Measurements from ENCODE around the gene DUSP8.

DUSP8 gene

GRCh38 chr11:1507381-1508140 lies 64.5 kb downstream of the DUSP8 start:
- CTCF ChIA-PET = interaction anchor here (3.2 kb wide), 1 partner anchor 8 kb away, joined by 32 read pairs; no protein-coding TSS in a partner anchor
- no peak overlapping the region for H3K4me3 ChIP-seq (ENCODE audit: low read depth, low read length)
- TF ChIP-seq, protein P1, sequence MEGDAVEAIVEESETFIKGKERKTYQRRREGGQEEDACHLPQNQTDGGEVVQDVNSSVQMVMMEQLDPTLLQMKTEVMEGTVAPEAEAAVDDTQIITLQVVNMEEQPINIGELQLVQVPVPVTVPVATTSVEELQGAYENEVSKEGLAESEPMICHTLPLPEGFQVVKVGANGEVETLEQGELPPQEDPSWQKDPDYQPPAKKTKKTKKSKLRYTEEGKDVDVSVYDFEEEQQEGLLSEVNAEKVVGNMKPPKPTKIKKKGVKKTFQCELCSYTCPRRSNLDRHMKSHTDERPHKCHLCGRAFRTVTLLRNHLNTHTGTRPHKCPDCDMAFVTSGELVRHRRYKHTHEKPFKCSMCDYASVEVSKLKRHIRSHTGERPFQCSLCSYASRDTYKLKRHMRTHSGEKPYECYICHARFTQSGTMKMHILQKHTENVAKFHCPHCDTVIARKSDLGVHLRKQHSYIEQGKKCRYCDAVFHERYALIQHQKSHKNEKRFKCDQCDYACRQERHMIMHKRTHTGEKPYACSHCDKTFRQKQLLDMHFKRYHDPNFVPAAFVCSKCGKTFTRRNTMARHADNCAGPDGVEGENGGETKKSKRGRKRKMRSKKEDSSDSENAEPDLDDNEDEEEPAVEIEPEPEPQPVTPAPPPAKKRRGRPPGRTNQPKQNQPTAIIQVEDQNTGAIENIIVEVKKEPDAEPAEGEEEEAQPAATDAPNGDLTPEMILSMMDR (IDR thresholded peaks at IDR 0.05; ENCODE audit: insufficient read depth, low read length, missing control alignments) = no peak
- DNase-seq (ENCODE audit: low read depth, low spot score) = no peak
- POLR2A ChIA-PET = no interaction called here

DNA sequence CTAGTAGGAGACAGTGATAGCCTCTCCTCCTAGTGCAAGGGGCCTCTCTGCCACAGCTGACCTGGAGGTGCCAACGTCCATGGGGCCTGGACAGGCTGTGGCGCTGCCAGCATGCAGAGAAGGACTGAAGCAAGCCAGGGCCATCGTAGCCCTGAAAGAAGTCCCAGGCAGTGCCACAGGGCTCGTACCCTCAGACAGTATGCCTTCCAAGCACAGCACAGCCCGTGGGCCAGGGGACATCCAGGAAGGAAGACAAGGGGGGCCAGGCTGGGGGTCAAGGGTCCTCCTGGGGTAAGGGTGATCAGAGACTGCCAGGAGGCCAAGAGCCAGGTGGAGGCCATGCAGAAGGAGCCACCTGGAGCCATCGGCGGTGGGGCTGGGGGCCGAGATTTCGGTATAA lies 65.1 kb downstream of the DUSP8 start:
- no peak overlapping the region for H3K4me3 ChIP-seq (ENCODE audit: low read depth, low read length)
- no peak for DNase-seq (ENCODE audit: low read depth, low spot score)
- CTCF ChIA-PET = interaction anchor here (3.2 kb wide), 1 partner anchor 8 kb away, joined by 32 read pairs; no protein-coding TSS in a partner anchor
- POLR2A ChIA-PET = no interaction called here
- TF ChIP-seq, protein P1 (IDR thresholded peaks at IDR 0.05; ENCODE audit: insufficient read depth, low read length, missing control alignments) = no peak

GRCh38 chr11:1505480-1505879 lies 66.6 kb downstream of the DUSP8 start:
- DNase-seq (ENCODE audit: low read depth, low spot score) = no peak
- CTCF ChIA-PET = interaction anchor here (0.6 to 3.2 kb wide), 4 partner anchors 8 to 70 kb away, joined by 3 to 32 read pairs (median 3); no protein-coding TSS in a partner anchor
- H3K4me3 ChIP-seq (ENCODE audit: low read depth, low read length) = no peak overlapping the region
- POLR2A ChIA-PET = no interaction called here
- TF ChIP-seq, protein P1 (IDR thresholded peaks at IDR 0.05; ENCODE audit: insufficient read depth, low read length, missing control alignments) = no peak

DNA sequence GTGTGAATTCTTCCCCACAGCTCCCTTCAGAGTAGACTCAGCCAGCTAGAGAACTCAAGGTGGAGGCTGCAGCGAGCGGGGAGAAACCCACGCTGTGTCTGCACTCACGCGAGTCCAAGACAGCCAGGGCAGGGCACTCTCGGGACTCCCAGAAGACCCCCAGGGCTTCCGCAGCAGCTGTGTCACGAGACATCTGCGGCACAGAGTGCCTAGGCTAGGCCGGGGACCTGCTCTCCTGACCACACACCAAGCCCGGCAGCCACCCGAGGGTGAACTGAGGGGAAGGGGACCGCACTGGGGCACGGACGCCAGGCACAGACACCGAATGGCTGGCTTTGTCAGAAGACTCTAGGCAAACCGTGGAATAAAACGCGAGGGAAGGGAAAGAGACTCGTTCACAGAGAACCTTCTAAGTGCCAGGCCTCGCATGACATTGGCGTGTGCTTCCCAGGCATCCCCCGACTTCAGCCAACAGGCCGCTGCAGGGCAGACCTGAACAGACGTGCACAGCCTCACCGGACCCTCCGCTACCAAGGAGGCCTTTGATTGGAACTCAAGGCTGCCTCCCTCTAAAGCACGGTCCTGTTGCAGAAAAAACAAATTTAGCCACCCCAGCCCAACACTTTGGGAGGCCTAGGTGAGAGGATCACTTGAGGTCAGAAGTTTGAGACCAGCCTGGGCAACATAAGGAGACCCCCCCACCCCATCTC lies 67.3 kb downstream of the DUSP8 start:
- TF ChIP-seq, protein P1 (IDR thresholded peaks at IDR 0.05; ENCODE audit: insufficient read depth, low read length, missing control alignments) = no peak
- no peak overlapping the region for H3K4me3 ChIP-seq (ENCODE audit: low read depth, low read length)
- CTCF ChIA-PET = interaction anchor here (0.6 to 3.9 kb wide), 5 partner anchors 7 to 70 kb away, joined by 3 to 32 read pairs (median 3); no protein-coding TSS in a partner anchor
- DNase-seq (ENCODE audit: low read depth, low spot score) = no peak
- POLR2A ChIA-PET = no interaction called here

- TF ChIP-seq, protein P1 (IDR thresholded peaks at IDR 0.05; ENCODE audit: insufficient read depth, low read length, missing control alignments) = no peak
- no peak overlapping the region for H3K4me3 ChIP-seq (ENCODE audit: low read depth, low read length)
- CTCF ChIA-PET = interaction anchor here (3.9 kb wide), 1 partner anchor 11 kb away, joined by 25 read pairs; no protein-coding TSS in a partner anchor
- POLR2A ChIA-PET = no interaction called here
- DNase-seq (ENCODE audit: low read depth, low spot score) = no peak
Observed at GRCh38 chr11:1504138-1504537, 67.9 kb downstream of the DUSP8 start.

All from AG04449 (cell line).